Measurements from ENCODE around the gene PDE8B.

Gene PDE8B

DNA sequence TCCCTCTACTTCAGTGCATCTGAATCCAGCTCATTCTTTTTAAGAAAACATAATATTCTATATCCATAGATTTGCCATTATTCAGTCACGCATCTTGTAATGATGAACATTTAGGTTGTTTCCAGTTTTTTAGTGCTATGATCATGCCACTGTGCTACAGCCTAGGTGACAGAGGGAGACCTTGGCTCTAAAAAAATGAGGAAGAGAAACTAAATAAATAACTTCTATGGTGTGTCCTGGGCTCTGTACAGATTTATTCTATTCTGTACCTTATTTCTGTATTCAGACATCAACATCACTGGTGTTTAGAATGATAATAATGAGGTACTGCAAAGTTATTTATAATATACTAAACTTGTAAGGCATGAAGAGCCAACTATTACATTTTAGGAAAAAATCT is 45.9 kb downstream of the PDE8B start:
- Histone ChIP-seq H3K4me3 (ENCODE audit: low read depth, low read length) (no peak overlapping the region), H4K91ac (ENCODE audit: low read depth, low read length) (no peak overlapping the region), H3K18ac (ENCODE audit: low read length) (no peak overlapping the region), H2BK12ac (ENCODE audit: low read length) (no peak overlapping the region), H3K36me3 (ENCODE audit: control insufficient read depth in 1 of 2, insufficient read depth in 2 of 2, low read length in 2 of 2) (no peaks in the 10 kb centered on the region), H3K23ac (ENCODE audit: low read length) (no peak overlapping the region), H2BK5ac (ENCODE audit: low read depth, low read length, poor library complexity) (no peak overlapping the region), H3K27ac (ENCODE audit: low read depth, low read length) (no peak overlapping the region), H3K79me2 (ENCODE audit: control insufficient read depth, insufficient read depth, low read length, poor library complexity) (no peaks in the 10 kb centered on the region), H3K27me3 (ENCODE audit: insufficient read depth, low read length) (no peaks in the 10 kb centered on the region), H3K79me1 (ENCODE audit: low read length) (no peaks in the 10 kb centered on the region), H3K4ac (ENCODE audit: low read depth, low read length) (no peak overlapping the region), H3K14ac (ENCODE audit: low read length) (no peak overlapping the region), H2AFZ (ENCODE audit: insufficient read depth, low read length, poor library complexity) (no peak overlapping the region), H4K12ac (ENCODE audit: low read depth, low read length) (no peak overlapping the region), H3K9me3 (ENCODE audit: insufficient read depth, low read depth, low read length) (no peaks in the 10 kb centered on the region), H4K8ac (ENCODE audit: low read depth, low read length) (no peak overlapping the region), H3K4me1 (ENCODE audit: control insufficient read depth in 1 of 2, insufficient read depth in 2 of 2, low read length in 2 of 2) (no peaks in the 10 kb centered on the region), H3K9ac (ENCODE audit: low read length) (no peak overlapping the region), H3K4me2 (ENCODE audit: low read length) (no peak overlapping the region), H2AK5ac (ENCODE audit: low read length) (no peak overlapping the region), H2BK120ac (ENCODE audit: insufficient read depth, low read length, poor library complexity) (no peak overlapping the region)
- WGBS (ENCODE audit: extremely low coverage, insufficient coverage, insufficient read length) = no CpG with 5 or more reads among the region's 1 CpG
- DNase-seq = no peak

DNA sequence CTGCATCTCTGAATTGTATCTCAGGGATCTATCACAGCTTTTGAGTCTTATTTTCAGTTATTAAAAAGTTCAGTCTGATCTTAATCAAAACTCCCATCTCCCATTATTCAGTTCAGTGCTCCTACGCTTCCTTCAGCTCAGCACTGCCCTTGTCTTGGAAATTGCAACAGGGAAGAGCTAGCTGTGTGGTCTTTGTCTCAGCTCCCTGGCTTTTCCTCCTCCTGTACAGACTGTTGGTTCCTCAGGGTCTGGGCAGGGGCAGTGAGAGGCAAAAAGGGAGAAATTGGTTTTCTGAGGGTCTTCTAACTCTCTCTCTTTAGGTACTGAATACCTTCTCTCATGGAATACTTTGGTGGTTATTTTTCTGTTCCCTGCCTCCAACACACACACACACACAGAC is 48.2 kb downstream of the PDE8B start:
- Histone ChIP-seq H3K18ac (ENCODE audit: low read length) (no peak overlapping the region), H4K91ac (ENCODE audit: low read depth, low read length) (no peak overlapping the region), H3K4ac (ENCODE audit: low read depth, low read length) (no peak overlapping the region), H2AFZ (ENCODE audit: insufficient read depth, low read length, poor library complexity) (no peak overlapping the region), H4K8ac (ENCODE audit: low read depth, low read length) (no peak overlapping the region), H3K23ac (ENCODE audit: low read length) (no peak overlapping the region), H2BK12ac (ENCODE audit: low read length) (no peak overlapping the region), H4K12ac (ENCODE audit: low read depth, low read length) (no peak overlapping the region), H3K9me3 (ENCODE audit: insufficient read depth, low read depth, low read length) (no peaks in the 10 kb centered on the region), H3K27me3 (ENCODE audit: insufficient read depth, low read length) (no peaks in the 10 kb centered on the region), H3K27ac (ENCODE audit: low read depth, low read length) (no peak overlapping the region), H2BK5ac (ENCODE audit: low read depth, low read length, poor library complexity) (no peak overlapping the region), H2AK5ac (ENCODE audit: low read length) (no peak overlapping the region), H2BK120ac (ENCODE audit: insufficient read depth, low read length, poor library complexity) (no peak overlapping the region), H3K36me3 (ENCODE audit: control insufficient read depth in 1 of 2, insufficient read depth in 2 of 2, low read length in 2 of 2) (no peaks in the 10 kb centered on the region), H3K79me2 (ENCODE audit: control insufficient read depth, insufficient read depth, low read length, poor library complexity) (no peaks in the 10 kb centered on the region), H3K4me1 (ENCODE audit: control insufficient read depth in 1 of 2, insufficient read depth in 2 of 2, low read length in 2 of 2) (no peaks in the 10 kb centered on the region), H3K4me3 (ENCODE audit: low read depth, low read length) (no peak overlapping the region), H3K9ac (ENCODE audit: low read length) (no peak overlapping the region), H3K14ac (ENCODE audit: low read length) (no peak overlapping the region), H3K79me1 (ENCODE audit: low read length) (no peaks in the 10 kb centered on the region), H3K4me2 (ENCODE audit: low read length) (no peak overlapping the region)
- no CpG with 5 or more reads among the region's 1 CpG for WGBS (ENCODE audit: extremely low coverage, insufficient coverage, insufficient read length)
- DNase-seq = no peak

DNA sequence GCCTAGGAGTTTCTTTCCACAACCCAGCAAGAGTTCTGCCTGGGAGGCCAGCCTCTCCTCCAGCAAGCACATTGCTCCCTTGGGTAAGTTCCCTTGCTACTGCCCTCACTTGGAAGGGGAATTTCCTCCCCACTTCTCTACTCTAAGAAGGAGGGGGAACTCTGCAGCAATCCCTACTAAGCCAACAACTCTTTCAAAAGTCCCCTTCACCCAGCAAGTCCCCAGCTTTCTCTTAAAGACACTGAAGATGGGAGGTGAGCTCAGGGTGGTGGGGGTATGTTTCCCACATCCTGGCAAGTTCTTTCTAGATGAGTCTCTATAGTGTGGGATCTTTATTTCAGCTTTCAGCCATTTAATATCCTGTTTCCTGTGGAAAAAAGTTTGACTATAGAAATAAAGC is 49.0 kb downstream of the PDE8B start:
- no peak overlapping the region for H3K23ac ChIP-seq (ENCODE audit: low read length)
- H2BK12ac ChIP-seq (ENCODE audit: low read length) = no peak overlapping the region
- H2BK5ac ChIP-seq (ENCODE audit: low read depth, low read length, poor library complexity) = no peak overlapping the region
- no peak overlapping the region for H4K91ac ChIP-seq (ENCODE audit: low read depth, low read length)
- H3K9me3 ChIP-seq (ENCODE audit: insufficient read depth, low read depth, low read length) = no peaks in the 10 kb centered on the region
- H3K4ac ChIP-seq (ENCODE audit: low read depth, low read length) = no peak overlapping the region
- H3K4me3 ChIP-seq (ENCODE audit: low read depth, low read length) = no peak overlapping the region
- H3K79me1 ChIP-seq (ENCODE audit: low read length) = no peaks in the 10 kb centered on the region
- H3K4me2 ChIP-seq (ENCODE audit: low read length) = no peak overlapping the region
- H2BK120ac ChIP-seq (ENCODE audit: insufficient read depth, low read length, poor library complexity) = no peak overlapping the region
- no peak overlapping the region for H2AK5ac ChIP-seq (ENCODE audit: low read length)
- no peak overlapping the region for H2AFZ ChIP-seq (ENCODE audit: insufficient read depth, low read length, poor library complexity)
- no peaks in the 10 kb centered on the region for H3K4me1 ChIP-seq (ENCODE audit: control insufficient read depth in 1 of 2, insufficient read depth in 2 of 2, low read length in 2 of 2)
- DNase-seq = no peak
- H4K8ac ChIP-seq (ENCODE audit: low read depth, low read length) = no peak overlapping the region
- H3K36me3 ChIP-seq (ENCODE audit: control insufficient read depth in 1 of 2, insufficient read depth in 2 of 2, low read length in 2 of 2) = no peaks in the 10 kb centered on the region
- no peak overlapping the region for H3K9ac ChIP-seq (ENCODE audit: low read length)
- H4K12ac ChIP-seq (ENCODE audit: low read depth, low read length) = no peak overlapping the region
- H3K27me3 ChIP-seq (ENCODE audit: insufficient read depth, low read length) = no peaks in the 10 kb centered on the region
- H3K18ac ChIP-seq (ENCODE audit: low read length) = no peak overlapping the region
- no peak overlapping the region for H3K14ac ChIP-seq (ENCODE audit: low read length)
- H3K27ac ChIP-seq (ENCODE audit: low read depth, low read length) = no peak overlapping the region
- H3K79me2 ChIP-seq (ENCODE audit: control insufficient read depth, insufficient read depth, low read length, poor library complexity) = no peaks in the 10 kb centered on the region

DNA sequence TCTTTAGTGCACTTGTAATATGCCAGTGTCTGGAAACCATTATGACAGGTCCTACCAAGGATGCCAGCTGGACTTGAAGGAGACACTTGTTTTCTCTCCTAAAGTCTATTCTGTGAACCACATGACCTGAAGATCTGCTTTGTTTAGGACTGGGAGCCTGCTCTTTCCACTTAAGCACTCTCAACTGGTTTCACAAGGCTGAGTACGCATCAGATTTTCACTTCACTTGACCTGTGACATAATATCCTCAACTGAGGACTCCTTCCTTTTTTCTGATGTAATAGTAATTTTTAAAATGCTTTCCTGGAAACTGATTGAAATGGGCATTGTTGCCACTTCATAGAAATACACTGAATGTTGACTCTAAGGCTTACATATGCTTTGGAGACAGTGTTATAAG is 52.2 kb downstream of the PDE8B start:
- Histone ChIP-seq H2BK12ac (ENCODE audit: low read length) (no peak overlapping the region), H4K12ac (ENCODE audit: low read depth, low read length) (no peak overlapping the region), H4K91ac (ENCODE audit: low read depth, low read length) (no peak overlapping the region), H3K79me1 (ENCODE audit: low read length) (no peaks in the 10 kb centered on the region), H3K27ac (ENCODE audit: low read depth, low read length) (no peak overlapping the region), H3K4me3 (ENCODE audit: low read depth, low read length) (no peak overlapping the region), H2AFZ (ENCODE audit: insufficient read depth, low read length, poor library complexity) (no peak overlapping the region), H3K14ac (ENCODE audit: low read length) (no peak overlapping the region), H2BK5ac (ENCODE audit: low read depth, low read length, poor library complexity) (no peak overlapping the region), H3K36me3 (ENCODE audit: control insufficient read depth in 1 of 2, insufficient read depth in 2 of 2, low read length in 2 of 2) (no peaks in the 10 kb centered on the region), H3K9ac (ENCODE audit: low read length) (no peak overlapping the region), H4K8ac (ENCODE audit: low read depth, low read length) (no peak overlapping the region), H3K9me3 (ENCODE audit: insufficient read depth, low read depth, low read length) (no peaks in the 10 kb centered on the region), H3K4me1 (ENCODE audit: control insufficient read depth in 1 of 2, insufficient read depth in 2 of 2, low read length in 2 of 2) (no peaks in the 10 kb centered on the region), H3K23ac (ENCODE audit: low read length) (no peak overlapping the region), H2AK5ac (ENCODE audit: low read length) (no peak overlapping the region), H3K4ac (ENCODE audit: low read depth, low read length) (no peak overlapping the region), H3K4me2 (ENCODE audit: low read length) (no peak overlapping the region), H2BK120ac (ENCODE audit: insufficient read depth, low read length, poor library complexity) (no peak overlapping the region), H3K18ac (ENCODE audit: low read length) (no peak overlapping the region), H3K27me3 (ENCODE audit: insufficient read depth, low read length) (no peaks in the 10 kb centered on the region), H3K79me2 (ENCODE audit: control insufficient read depth, insufficient read depth, low read length, poor library complexity) (no peaks in the 10 kb centered on the region)
- no CpG with 5 or more reads among the region's 1 CpG for WGBS (ENCODE audit: extremely low coverage, insufficient coverage, insufficient read length)
- no peak for DNase-seq

DNA sequence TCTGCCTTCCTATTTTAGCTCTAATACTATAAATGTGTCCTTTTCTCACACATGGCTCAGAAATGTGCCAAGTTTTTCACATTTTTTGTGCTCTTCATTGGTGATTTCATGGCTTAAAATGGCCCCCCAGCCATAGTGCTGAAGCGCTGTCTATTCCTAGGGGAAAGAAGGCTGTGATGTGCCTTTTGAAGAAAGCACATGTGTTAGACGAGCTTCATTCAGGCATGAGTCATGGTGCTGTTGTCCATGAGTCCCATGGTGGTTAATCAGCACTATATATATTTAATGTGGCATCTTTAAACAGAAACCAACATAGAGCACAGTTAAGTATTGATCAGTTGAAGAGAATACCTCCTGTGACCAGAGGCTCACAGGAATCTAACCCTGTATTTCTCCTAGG is 55.8 kb downstream of the PDE8B start:
- Histone ChIP-seq H2AFZ (ENCODE audit: insufficient read depth, low read length, poor library complexity) (no peak overlapping the region), H3K9ac (ENCODE audit: low read length) (no peak overlapping the region), H3K18ac (ENCODE audit: low read length) (no peak overlapping the region), H3K14ac (ENCODE audit: low read length) (no peak overlapping the region), H3K27me3 (ENCODE audit: insufficient read depth, low read length) (no peaks in the 10 kb centered on the region), H3K27ac (ENCODE audit: low read depth, low read length) (no peak overlapping the region), H2BK120ac (ENCODE audit: insufficient read depth, low read length, poor library complexity) (no peak overlapping the region), H3K9me3 (ENCODE audit: insufficient read depth, low read depth, low read length) (no peaks in the 10 kb centered on the region), H3K4me2 (ENCODE audit: low read length) (no peak overlapping the region), H3K36me3 (ENCODE audit: control insufficient read depth in 1 of 2, insufficient read depth in 2 of 2, low read length in 2 of 2) (no peaks in the 10 kb centered on the region), H2BK5ac (ENCODE audit: low read depth, low read length, poor library complexity) (no peak overlapping the region), H3K4me3 (ENCODE audit: low read depth, low read length) (no peak overlapping the region), H4K12ac (ENCODE audit: low read depth, low read length) (no peak overlapping the region), H2BK12ac (ENCODE audit: low read length) (no peak overlapping the region), H3K23ac (ENCODE audit: low read length) (no peak overlapping the region), H3K4me1 (ENCODE audit: control insufficient read depth in 1 of 2, insufficient read depth in 2 of 2, low read length in 2 of 2) (no peaks in the 10 kb centered on the region), H3K79me2 (ENCODE audit: control insufficient read depth, insufficient read depth, low read length, poor library complexity) (no peaks in the 10 kb centered on the region), H4K91ac (ENCODE audit: low read depth, low read length) (no peak overlapping the region), H2AK5ac (ENCODE audit: low read length) (no peak overlapping the region), H3K4ac (ENCODE audit: low read depth, low read length) (no peak overlapping the region), H3K79me1 (ENCODE audit: low read length) (no peaks in the 10 kb centered on the region), H4K8ac (ENCODE audit: low read depth, low read length) (no peak overlapping the region)
- DNase-seq = no peak
- no CpG with 5 or more reads among the region's 2 CpGs for WGBS (ENCODE audit: extremely low coverage, insufficient coverage, insufficient read length)

Data from trophoblast cell (in vitro differentiated cells and primary cell).